Vagina (tissue), 2 donors: ENCODE measurements around the gene SETD3.

Experiments used
- POLR2A ChIP-seq, 2 donors: fragments of 450-650 bp; IDR thresholded peaks; one replicate each; pipeline ENCODE4 v1.6.1; 2017; ENCODE audit warnings: antibody characterized with exemption in 2 of 2, mild to moderate bottlenecking in 2 of 2, moderate library complexity in 2 of 2
- TF ChIP-seq, protein P1 (sequence below), 3 experiments: fragments of 450-650 bp in 2 of 3; fragments of 200-600 bp in 1 of 3; sonication (generic) in 1 of 3; IDR thresholded peaks; one replicate each; pipeline ENCODE4 v1.5.1; 2017 to 2019; ENCODE audit warnings: antibody characterized with exemption in 3 of 3, mild to moderate bottlenecking in 2 of 3, moderate library complexity in 2 of 3

- TF ChIP-seq, protein P1, sequence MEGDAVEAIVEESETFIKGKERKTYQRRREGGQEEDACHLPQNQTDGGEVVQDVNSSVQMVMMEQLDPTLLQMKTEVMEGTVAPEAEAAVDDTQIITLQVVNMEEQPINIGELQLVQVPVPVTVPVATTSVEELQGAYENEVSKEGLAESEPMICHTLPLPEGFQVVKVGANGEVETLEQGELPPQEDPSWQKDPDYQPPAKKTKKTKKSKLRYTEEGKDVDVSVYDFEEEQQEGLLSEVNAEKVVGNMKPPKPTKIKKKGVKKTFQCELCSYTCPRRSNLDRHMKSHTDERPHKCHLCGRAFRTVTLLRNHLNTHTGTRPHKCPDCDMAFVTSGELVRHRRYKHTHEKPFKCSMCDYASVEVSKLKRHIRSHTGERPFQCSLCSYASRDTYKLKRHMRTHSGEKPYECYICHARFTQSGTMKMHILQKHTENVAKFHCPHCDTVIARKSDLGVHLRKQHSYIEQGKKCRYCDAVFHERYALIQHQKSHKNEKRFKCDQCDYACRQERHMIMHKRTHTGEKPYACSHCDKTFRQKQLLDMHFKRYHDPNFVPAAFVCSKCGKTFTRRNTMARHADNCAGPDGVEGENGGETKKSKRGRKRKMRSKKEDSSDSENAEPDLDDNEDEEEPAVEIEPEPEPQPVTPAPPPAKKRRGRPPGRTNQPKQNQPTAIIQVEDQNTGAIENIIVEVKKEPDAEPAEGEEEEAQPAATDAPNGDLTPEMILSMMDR (IDR thresholded peaks at IDR 0.05) = no peak
- TF ChIP-seq POLR2A (IDR thresholded peaks at IDR 0.05) = no peak
Observed at GRCh38 chr14:99497341-99497740, 16.7 kb upstream of the SETD3 start.
